NB4 (cell line): ENCODE measurements around the gene TRABD.

Source experiments
- DNase-seq: peaks from one replicate; pipeline ENCODE4 v3.0.0; 2010; ENCODE audit warnings: low read depth
- H3K4me3 ChIP-seq: one replicate; pipeline ENCODE4 v1.5.1; 2011; ENCODE audit warnings: mild to moderate bottlenecking, low read depth, low read length, moderate library complexity
- MYC ChIP-seq: IDR thresholded peaks from 2 replicates; pipeline ENCODE4 v1.6.1; 2011; ENCODE audit warnings: low read depth, low read length
- POLR2A ChIP-seq: IDR thresholded peaks from 2 replicates; pipeline ENCODE4 v1.6.1; 2011; ENCODE audit warnings: mild to moderate bottlenecking; ENCODE audit not compliant: insufficient read length; ENCODE audit errors: extremely low read depth
- TF ChIP-seq, protein P1 (sequence below): IDR thresholded peaks from 2 replicates; pipeline ENCODE4 v1.6.1; 2011; ENCODE audit warnings: low read depth, low read length
- TF ChIP-seq, protein P2 (sequence below): IDR thresholded peaks from one replicate; pipeline ENCODE4 v1.5.1; 2012; ENCODE audit warnings: low read depth, low read length

The TRABD gene

DNA sequence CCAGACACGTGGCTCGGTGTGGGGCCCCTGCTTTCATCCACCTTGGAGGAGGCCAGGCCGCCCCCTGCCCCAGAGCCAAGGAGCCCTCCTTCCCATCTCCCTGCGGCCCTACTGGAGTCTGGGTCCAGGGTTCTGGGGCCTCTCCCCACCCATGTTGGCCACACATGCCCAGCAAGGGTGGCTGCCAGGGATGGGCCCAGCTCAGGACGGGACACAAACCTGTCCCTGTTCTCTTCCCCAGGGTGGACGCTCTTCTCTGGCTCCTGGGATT lies 10.6 kb upstream of the TRABD start:
- TF ChIP-seq POLR2A (no peak), MYC (no peak)
- TF ChIP-seq, protein P1, sequence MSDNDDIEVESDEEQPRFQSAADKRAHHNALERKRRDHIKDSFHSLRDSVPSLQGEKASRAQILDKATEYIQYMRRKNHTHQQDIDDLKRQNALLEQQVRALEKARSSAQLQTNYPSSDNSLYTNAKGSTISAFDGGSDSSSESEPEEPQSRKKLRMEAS: no peak
- TF ChIP-seq, protein P2, sequence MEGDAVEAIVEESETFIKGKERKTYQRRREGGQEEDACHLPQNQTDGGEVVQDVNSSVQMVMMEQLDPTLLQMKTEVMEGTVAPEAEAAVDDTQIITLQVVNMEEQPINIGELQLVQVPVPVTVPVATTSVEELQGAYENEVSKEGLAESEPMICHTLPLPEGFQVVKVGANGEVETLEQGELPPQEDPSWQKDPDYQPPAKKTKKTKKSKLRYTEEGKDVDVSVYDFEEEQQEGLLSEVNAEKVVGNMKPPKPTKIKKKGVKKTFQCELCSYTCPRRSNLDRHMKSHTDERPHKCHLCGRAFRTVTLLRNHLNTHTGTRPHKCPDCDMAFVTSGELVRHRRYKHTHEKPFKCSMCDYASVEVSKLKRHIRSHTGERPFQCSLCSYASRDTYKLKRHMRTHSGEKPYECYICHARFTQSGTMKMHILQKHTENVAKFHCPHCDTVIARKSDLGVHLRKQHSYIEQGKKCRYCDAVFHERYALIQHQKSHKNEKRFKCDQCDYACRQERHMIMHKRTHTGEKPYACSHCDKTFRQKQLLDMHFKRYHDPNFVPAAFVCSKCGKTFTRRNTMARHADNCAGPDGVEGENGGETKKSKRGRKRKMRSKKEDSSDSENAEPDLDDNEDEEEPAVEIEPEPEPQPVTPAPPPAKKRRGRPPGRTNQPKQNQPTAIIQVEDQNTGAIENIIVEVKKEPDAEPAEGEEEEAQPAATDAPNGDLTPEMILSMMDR: no peak
- DNase-seq: no peak
- H3K4me3 ChIP-seq: no peak overlapping the region

DNA sequence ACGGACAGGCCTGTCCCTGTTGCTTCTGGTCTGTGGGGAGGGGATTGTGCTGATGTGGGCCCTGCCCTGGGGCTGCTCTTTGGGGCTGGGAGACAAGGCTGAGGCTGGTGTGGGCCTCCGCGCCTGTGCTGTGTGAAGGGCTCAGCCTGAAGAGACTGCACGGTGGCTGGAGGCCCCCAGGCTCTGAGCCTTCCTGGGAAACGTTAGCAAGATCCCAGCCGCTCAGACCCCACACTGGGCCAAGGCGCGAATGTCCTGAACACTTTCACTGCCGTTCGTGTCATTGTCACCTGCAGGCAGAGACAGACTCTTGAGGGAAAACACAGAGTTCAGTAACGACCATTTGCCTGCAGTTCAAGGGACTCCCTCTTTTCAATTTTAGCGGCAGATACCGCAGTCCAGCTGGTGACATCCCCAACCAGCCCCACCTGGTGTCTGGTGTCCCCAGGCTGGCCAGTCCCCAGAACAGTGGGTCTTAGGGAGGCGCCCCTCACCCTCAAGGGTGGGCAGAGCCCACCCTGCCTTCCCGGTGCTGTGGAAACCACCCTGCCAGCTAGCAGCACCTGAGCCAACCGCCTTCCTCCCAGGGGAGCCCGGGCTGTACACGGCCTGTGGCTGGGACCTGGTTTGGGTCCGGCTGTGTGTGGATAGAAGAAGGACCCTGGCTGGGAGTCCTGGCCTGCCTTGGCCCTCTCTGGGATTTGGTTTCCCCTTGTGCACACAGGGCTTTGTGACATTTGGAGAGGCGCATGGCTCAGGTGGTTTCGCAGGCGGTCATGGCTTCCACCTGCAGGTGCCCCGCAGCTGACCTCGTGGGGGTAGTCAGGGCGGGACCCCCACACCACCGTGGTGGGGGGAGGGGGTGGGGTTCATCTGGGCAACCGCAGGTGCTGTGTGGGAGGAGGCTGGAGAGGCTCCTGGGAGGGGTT lies 9.5 kb upstream of the TRABD start:
- DNase-seq: no peak
- TF ChIP-seq MYC: no peak
- TF ChIP-seq, protein P2: no peak
- no peak for TF ChIP-seq POLR2A
- TF ChIP-seq, protein P1: no peak
- no peak overlapping the region for H3K4me3 ChIP-seq

DNA sequence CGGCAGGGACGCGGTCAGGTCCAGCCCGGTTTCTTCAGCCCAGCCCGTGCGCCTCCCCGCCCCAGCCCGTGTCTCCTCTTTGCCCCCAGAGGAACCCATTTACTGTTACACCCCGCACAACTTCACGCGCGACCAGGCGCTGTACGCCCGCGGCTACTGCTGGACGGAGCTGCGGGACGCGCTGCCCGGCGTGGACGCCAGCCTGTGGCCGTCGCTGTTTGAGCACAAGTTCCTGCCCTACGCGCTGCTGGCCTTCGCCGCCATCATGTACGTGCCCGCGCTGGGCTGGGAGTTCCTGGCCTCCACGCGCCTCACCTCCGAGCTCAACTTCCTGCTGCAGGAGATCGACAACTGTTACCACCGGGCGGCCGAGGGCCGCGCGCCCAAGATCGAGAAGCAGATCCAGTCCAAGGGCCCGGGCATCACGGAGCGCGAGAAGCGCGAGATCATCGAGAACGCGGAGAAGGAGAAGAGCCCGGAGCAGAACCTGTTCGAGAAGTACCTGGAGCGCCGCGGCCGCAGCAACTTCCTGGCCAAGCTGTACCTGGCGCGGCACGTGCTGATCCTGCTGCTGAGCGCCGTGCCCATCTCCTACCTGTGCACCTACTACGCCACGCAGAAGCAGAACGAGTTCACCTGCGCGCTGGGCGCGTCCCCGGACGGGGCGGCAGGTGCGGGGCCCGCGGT lies 8.7 kb upstream of the TRABD start:
- TF ChIP-seq, protein P1: no peak
- TF ChIP-seq POLR2A: no peak
- no peak for TF ChIP-seq MYC
- TF ChIP-seq, protein P2: no peak
- H3K4me3 ChIP-seq: no peak overlapping the region
- no peak for DNase-seq

DNA sequence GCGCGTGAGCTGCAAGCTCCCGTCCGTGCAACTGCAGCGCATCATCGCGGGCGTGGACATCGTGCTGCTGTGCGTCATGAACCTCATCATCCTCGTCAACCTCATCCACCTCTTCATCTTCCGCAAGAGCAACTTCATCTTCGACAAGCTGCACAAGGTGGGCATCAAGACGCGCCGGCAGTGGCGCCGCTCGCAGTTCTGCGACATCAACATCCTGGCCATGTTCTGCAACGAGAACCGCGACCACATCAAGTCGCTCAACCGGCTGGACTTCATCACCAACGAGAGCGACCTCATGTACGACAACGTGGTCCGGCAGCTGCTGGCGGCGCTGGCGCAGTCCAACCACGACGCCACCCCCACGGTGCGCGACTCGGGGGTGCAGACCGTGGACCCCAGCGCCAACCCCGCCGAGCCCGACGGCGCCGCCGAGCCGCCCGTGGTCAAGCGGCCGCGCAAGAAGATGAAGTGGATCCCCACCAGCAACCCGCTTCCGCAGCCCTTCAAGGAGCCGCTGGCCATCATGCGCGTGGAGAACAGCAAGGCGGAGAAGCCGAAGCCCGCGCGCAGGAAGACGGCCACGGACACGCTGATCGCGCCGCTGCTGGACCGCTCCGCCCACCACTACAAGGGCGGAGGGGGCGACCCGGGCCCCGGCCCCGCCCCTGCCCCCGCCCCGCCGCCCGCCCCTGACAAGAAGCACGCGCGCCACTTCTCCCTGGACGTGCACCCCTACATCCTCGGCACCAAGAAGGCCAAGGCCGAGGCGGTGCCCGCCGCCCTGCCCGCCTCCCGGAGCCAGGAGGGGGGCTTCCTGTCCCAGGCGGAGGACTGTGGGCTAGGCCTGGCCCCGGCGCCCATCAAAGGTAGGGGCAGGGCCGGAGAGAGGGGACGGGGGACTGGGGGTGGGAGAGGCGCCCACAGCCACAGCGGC lies 7.9 kb upstream of the TRABD start:
- H3K4me3 ChIP-seq: no peak overlapping the region
- TF ChIP-seq MYC: no peak
- DNase-seq: no peak

DNA sequence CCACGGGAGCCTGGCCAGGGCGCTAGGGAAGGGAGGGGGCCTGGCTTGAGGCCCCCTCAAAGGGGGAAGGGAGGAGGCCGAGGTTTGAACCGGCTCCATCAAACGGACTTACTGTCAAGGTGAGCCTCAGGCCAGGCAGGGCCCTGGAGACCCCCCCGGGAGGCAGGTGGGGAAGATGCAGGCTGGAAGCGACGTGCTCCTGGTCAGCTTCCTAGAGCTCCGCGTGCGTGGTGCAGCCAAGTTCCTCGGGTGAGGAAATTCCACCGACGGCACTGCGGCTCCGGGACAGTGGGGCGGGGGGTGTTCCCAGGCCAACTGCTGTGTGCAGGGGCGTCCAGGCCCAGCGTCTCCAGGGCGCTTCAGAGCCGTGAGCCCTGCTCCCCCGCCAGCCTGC lies 7.2 kb upstream of the TRABD start:
- no peak overlapping the region for H3K4me3 ChIP-seq
- no peak for DNase-seq
- TF ChIP-seq, protein P1: no peak
- TF ChIP-seq POLR2A (no peak), MYC (no peak)
- TF ChIP-seq, protein P2: no peak
